K562 (cell line): ENCODE data around the gene RGS19. TPM values are rescaled to one million over a fixed set of nuclear protein-coding genes. Genes with fewer than 3 reads are reported as not detected.
A peak's percentile ranks its signal among the peaks of the same experiment; 100 is the strongest.

ENCODE experiments used
- ATAC-seq: fragments of 200-7000 bp; cut with Tn5 transposase; 3 replicates; pipeline ENCODE4 v1.9.1; 2020; ENCODE audit warnings: moderate library complexity
- BruUV-seq: library from RNA; stranded (reverse); fragments of 400-500 nt; replicated peaks from 2 replicates; lab custom pipeline; 2021; lab: Mats Ljungman, UMichigan
- CTCF ChIA-PET: fragments of 300-600 bp; formaldehyde crosslinking; extraction: SDS; loops from one replicate; lab custom pipeline; 2021; ENCODE audit warnings: low intra/inter-chr PET ratio; lab: Yijun Ruan, JAX
- POLR2A ChIA-PET: fragments of 300-600, 350-650 bp; sonication (Branson Sonifier 250); formaldehyde crosslinking; extraction: SDS; loops from one replicate; lab custom pipeline; 2021; ENCODE audit warnings: antibody characterized with exemption, inconsistent platforms; lab: Yijun Ruan, JAX
- DNase-seq, 4 experiments: peaks; one replicate each; pipeline versions ENCODE4 v3.0.0 to v3.0.0-alpha.2; 2011 to 2018; ENCODE audit warnings: low spot score in 3 of 4, mixed read lengths in 3 of 4; ENCODE audit errors: extremely low read depth in 1 of 4
- FAIRE-seq: peaks from 2 replicates; lab custom pipeline; 2011; peaks lifted over from hg19 to GRCh38; lab: Jason Lieb, UNC
- H2AFZ ChIP-seq: 2 replicates; pipeline ENCODE4 v1.6.0; 2011; ENCODE audit warnings: low read depth, low read length, control low read depth, inconsistent platforms
- H3K27ac ChIP-seq: fragments of 200-600 bp; 3 replicates; pipeline ENCODE4 v1.8.0; 2011; ENCODE audit warnings: low read depth, mild to moderate bottlenecking, control low read depth, inconsistent platforms, low read length, moderate library complexity, mixed read lengths; ENCODE audit errors: extremely low read depth
- H3K27me3 ChIP-seq, 2 experiments: fragments of 300-600 bp in 1 of 2; 2 replicates in 1 of 2; 3 replicates in 1 of 2; pipeline versions ENCODE4 v1.6.0 to v1.8.0; 2011; ENCODE audit warnings: inconsistent platforms in 2 of 2, low read length in 2 of 2, mild to moderate bottlenecking in 1 of 2, mixed read lengths in 1 of 2, moderate library complexity in 1 of 2; ENCODE audit not compliant: control insufficient read depth in 2 of 2, insufficient read depth in 2 of 2
- H3K36me3 ChIP-seq: fragments of 300-600 bp; 3 replicates; pipeline ENCODE4 v1.8.0; 2011; ENCODE audit warnings: mild to moderate bottlenecking, low read length, inconsistent platforms; ENCODE audit not compliant: control insufficient read depth, insufficient read depth
- H3K4me1 ChIP-seq, 2 experiments: fragments of 200-600 bp in 1 of 2; replicated peaks in 1 of 2; 2 replicates in 1 of 2; 3 replicates in 1 of 2; pipeline versions ENCODE4 v1.5.1 to v1.8.0; 2011; ENCODE audit warnings: inconsistent platforms in 2 of 2, low read length in 2 of 2, mild to moderate bottlenecking in 1 of 2, mixed read lengths in 1 of 2, moderate library complexity in 1 of 2; ENCODE audit not compliant: control insufficient read depth in 2 of 2, insufficient read depth in 2 of 2
- H3K4me2 ChIP-seq: 2 replicates; pipeline ENCODE4 v1.6.1; 2011; ENCODE audit warnings: low read length, control low read depth, inconsistent platforms, mixed read lengths; ENCODE audit not compliant: insufficient read depth
- H3K4me3 ChIP-seq: fragments of 200-600 bp; sonication (generic), shearing (Covaris generic); 2 replicates; pipeline ENCODE4 v1.5.1; 2016; ENCODE audit warnings: control low read depth, inconsistent platforms
- H3K79me2 ChIP-seq: fragments of 200-600 bp; 3 replicates; pipeline ENCODE4 v1.8.0; 2011; ENCODE audit warnings: low read length, inconsistent platforms; ENCODE audit not compliant: control insufficient read depth, insufficient read depth
- H3K9ac ChIP-seq, 2 experiments: 2 replicates each; pipeline versions ENCODE4 v1.6.0 to v1.6.1; 2011; ENCODE audit warnings: low read depth in 2 of 2, low read length in 2 of 2, control low read depth in 1 of 2, inconsistent platforms in 1 of 2, mild to moderate bottlenecking in 1 of 2, mixed read lengths in 1 of 2; ENCODE audit not compliant: insufficient read depth in 1 of 2
- H3K9me1 ChIP-seq: one replicate; pipeline ENCODE4 v1.6.0; 2011; ENCODE audit warnings: inconsistent platforms, mild to moderate bottlenecking, low read length, moderate library complexity; ENCODE audit not compliant: control insufficient read depth, insufficient read depth
- H3K9me3 ChIP-seq: replicated peaks from 2 replicates; pipeline ENCODE4 v1.5.1; 2011; ENCODE audit warnings: low read depth, low read length, inconsistent platforms; ENCODE audit not compliant: control insufficient read depth, insufficient read depth
- H4K20me1 ChIP-seq: replicated peaks from 2 replicates; pipeline ENCODE4 v1.6.1; 2011; ENCODE audit warnings: low read length, inconsistent platforms, mixed read lengths; ENCODE audit not compliant: control insufficient read depth, insufficient read depth
- REST ChIP-seq, 2 experiments: fragments of 450-650 bp; formaldehyde crosslinking in 1 of 2; IDR thresholded peaks; 2 replicates each; pipeline versions ENCODE4 v1.4.0 to v1.6.1; 2014 to 2020; ENCODE audit warnings: mild to moderate bottlenecking in 2 of 2, borderline replicate concordance in 1 of 2, low read depth in 1 of 2
- RNF219 ChIP-seq: fragments of 250-450 bp; sonication (Bioruptor Pico); IDR thresholded peaks from 2 replicates; pipeline ENCODE4 v1.5.0; 2022; ENCODE audit warnings: mild to moderate bottlenecking
- SRSF7 ChIP-seq: fragments of 200-400 bp; formaldehyde crosslinking; optimal IDR thresholded peaks from 2 replicates; pipeline ENCODE3; 2017; ENCODE audit warnings: mild to moderate bottlenecking, low read depth, low read length
- YBX1 ChIP-seq: fragments of 450-650 bp; IDR thresholded peaks from 2 replicates; pipeline ENCODE4 v1.7.1; 2016; ENCODE audit warnings: mild to moderate bottlenecking
- ZBED1 ChIP-seq: IDR thresholded peaks from 2 replicates; pipeline ENCODE4 v1.6.1; 2014
- ZNF408 ChIP-seq: fragments of 250-450 bp; sonication (Bioruptor Pico); IDR thresholded peaks from 2 replicates; pipeline ENCODE4 v1.4.0; 2020; ENCODE audit warnings: low read depth, mild to moderate bottlenecking, moderate library complexity
- ZNF830 ChIP-seq: fragments of 250-450 bp; sonication (Bioruptor Pico); IDR thresholded peaks from 2 replicates; pipeline ENCODE4 v1.5.0; 2021; ENCODE audit warnings: mild to moderate bottlenecking
- WGBS: fragments of 100-300 bp; shearing (Covaris generic); methylation state at CpG from one replicate; pipeline ENCODE4 v1.1.6; 2016; ENCODE audit warnings: low coverage, mixed read lengths; ENCODE audit not compliant: insufficient coverage; ENCODE audit errors: missing lambda C conversion rate; 5-methylcytosine and 5-hydroxymethylcytosine counted together
- in situ Hi-C: fragments of 300-500 bp; cut with MboI; formaldehyde crosslinking; loops from 4 replicates; pipeline ENCODE4 v1.15.0; 2018; ENCODE audit warnings: inconsistent platforms, mixed read lengths
- intact Hi-C: fragments of 100-400 bp; cut with micrococcal nuclease; formaldehyde crosslinking; loops from 2 replicates; pipeline ENCODE4 v1.14.2; 2022
- polyA plus RNA-seq, 8 experiments: library from polyadenylated mRNA; depleted of rRNA in 4 of 8; stranded (reverse) in 5 of 8; unstranded in 3 of 8; fragments of >200 nt; fragmentation: Nextera tagmentation in 2 of 8; fragmentation: Illumina TruSeq in 1 of 8; extraction: Ambion mirVana in 2 of 8; extraction: Trizol in 1 of 8; gene quantifications; 2 replicates each; pipeline versions ENCODE4 v1.2.1 to v1.2.3, GENCODE V29; 2011 to 2014; ENCODE audit warnings: inconsistent platforms in 1 of 8, missing spikeins in 1 of 8
- total RNA-seq, 7 experiments: library from RNA; depleted of rRNA in 6 of 7; stranded (reverse); fragments of >200 nt in 6 of 7; fragmentation: Illumina TruSeq in 2 of 7; extraction: Trizol in 2 of 7; gene quantifications; 2 replicates each; pipeline versions ENCODE4 v1.2.1 to v1.2.3, GENCODE V29; 2011 to 2021; ENCODE audit warnings: low replicate concordance in 1 of 7
- TF ChIP-seq, protein P1 (sequence below): sonication (generic); formaldehyde crosslinking; IDR thresholded peaks from 2 replicates; pipeline ENCODE4 v1.8.0; 2023; ENCODE audit warnings: mild to moderate bottlenecking, missing genetic modification reagents

Gene RGS19
- total and polyA plus RNA-seq, 9 of the 15 experiments (the other 6 are each of a cell fraction or from before 2014, with no cell fraction given): 0.41 to 23.7 (median 14.6) TPM

- CTCF ChIA-PET: interaction anchor here (0.6 to 1.8 kb wide), 3 partner anchors 20 to 478 kb away, joined by 3 to 9 read pairs (median 3); no protein-coding TSS in a partner anchor
- intact Hi-C loops (no loop called here), in situ Hi-C loops (no loop called here)
- BruUV-seq: no TSS peak
- 39% methylated on average over 12 of the region's 12 CpGs for WGBS
- DNase-seq: no peak
- Histone ChIP-seq H3K4me1 (peaks cover 21 to 65% of the 10 kb centered on the region in 2 experiments), H3K4me2 (no peak overlapping the region), H3K27ac (no peak overlapping the region), H3K27me3 (no peaks in the 10 kb centered on the region), H2AFZ (no peak overlapping the region), H3K9me1 (no peaks in the 10 kb centered on the region), H4K20me1 (no peaks in the 10 kb centered on the region), H3K9ac (0 out of 4 replicates have a peak overlapping the region, but pooled peaks of 1 of the 2 experiments have one; percentile 52), H3K36me3 (no peaks in the 10 kb centered on the region), H3K79me2 (peaks cover 3% of the 10 kb centered on the region; the same call in 2 of the 3 replicates), H3K4me3 (no peak overlapping the region), H3K9me3 (no peaks in the 10 kb centered on the region)
- no peak for ATAC-seq
- FAIRE-seq: no peak
- POLR2A ChIA-PET: no interaction called here
- TF ChIP-seq ZNF408 (CRISPR knock-in tag): no peak
- no peak for TF ChIP-seq ZNF830 (CRISPR knock-in tag)
- no peak for TF ChIP-seq SRSF7
- TF ChIP-seq ZBED1: no peak
- no peak for TF ChIP-seq REST (IDR thresholded peaks at IDR 0.05; ENCODE audit: borderline replicate concordance)
- TF ChIP-seq REST (CRISPR knock-in tag; IDR thresholded peaks at IDR 0.05; ENCODE audit: low read depth): no peak
- no peak for TF ChIP-seq YBX1
- TF ChIP-seq, protein P1, sequence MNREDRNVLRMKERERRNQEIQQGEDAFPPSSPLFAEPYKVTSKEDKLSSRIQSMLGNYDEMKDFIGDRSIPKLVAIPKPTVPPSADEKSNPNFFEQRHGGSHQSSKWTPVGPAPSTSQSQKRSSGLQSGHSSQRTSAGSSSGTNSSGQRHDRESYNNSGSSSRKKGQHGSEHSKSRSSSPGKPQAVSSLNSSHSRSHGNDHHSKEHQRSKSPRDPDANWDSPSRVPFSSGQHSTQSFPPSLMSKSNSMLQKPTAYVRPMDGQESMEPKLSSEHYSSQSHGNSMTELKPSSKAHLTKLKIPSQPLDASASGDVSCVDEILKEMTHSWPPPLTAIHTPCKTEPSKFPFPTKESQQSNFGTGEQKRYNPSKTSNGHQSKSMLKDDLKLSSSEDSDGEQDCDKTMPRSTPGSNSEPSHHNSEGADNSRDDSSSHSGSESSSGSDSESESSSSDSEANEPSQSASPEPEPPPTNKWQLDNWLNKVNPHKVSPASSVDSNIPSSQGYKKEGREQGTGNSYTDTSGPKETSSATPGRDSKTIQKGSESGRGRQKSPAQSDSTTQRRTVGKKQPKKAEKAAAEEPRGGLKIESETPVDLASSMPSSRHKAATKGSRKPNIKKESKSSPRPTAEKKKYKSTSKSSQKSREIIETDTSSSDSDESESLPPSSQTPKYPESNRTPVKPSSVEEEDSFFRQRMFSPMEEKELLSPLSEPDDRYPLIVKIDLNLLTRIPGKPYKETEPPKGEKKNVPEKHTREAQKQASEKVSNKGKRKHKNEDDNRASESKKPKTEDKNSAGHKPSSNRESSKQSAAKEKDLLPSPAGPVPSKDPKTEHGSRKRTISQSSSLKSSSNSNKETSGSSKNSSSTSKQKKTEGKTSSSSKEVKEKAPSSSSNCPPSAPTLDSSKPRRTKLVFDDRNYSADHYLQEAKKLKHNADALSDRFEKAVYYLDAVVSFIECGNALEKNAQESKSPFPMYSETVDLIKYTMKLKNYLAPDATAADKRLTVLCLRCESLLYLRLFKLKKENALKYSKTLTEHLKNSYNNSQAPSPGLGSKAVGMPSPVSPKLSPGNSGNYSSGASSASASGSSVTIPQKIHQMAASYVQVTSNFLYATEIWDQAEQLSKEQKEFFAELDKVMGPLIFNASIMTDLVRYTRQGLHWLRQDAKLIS (CRISPR knock-in tag): no peak
- TF ChIP-seq RNF219 (CRISPR knock-in tag): no peak
Measured at GRCh38 chr20:64058536-64058935, 20.8 kb downstream of the RGS19 start.
